ENCODE data around the gene SCG5.

Gene SCG5

GRCh38 chr15:32700501-32701150, 59.1 kb downstream of the SCG5 start:
- Histone ChIP-seq H3K4me3 (ENCODE audit: low read depth in 1 of 2, low read length in 1 of 2) (no peak overlapping the region), H3K27me3 (peaks cover 26% of the 10 kb centered on the region), H3K27ac (no peak overlapping the region), H3K9me3 (no peaks in the 10 kb centered on the region), H3K36me3 (no peaks in the 10 kb centered on the region), H3K4me1 (ENCODE audit: control insufficient read depth in 1 of 2, insufficient read depth in 1 of 2, low read depth in 1 of 2, low read length in 1 of 2) (no peaks in the 10 kb centered on the region)
- no peak for TF ChIP-seq CTCF (IDR thresholded peaks at IDR 0.05)

GRCh38 chr15:32701863-32702262, 60.4 kb downstream of the SCG5 start:
- peaks cover 26% of the 10 kb centered on the region for H3K27me3 ChIP-seq
- no peaks in the 10 kb centered on the region for H3K36me3 ChIP-seq
- H3K4me1 ChIP-seq (ENCODE audit: control insufficient read depth in 1 of 2, insufficient read depth in 1 of 2, low read depth in 1 of 2, low read length in 1 of 2), result no peaks in the 10 kb centered on the region
- TF ChIP-seq CTCF (IDR thresholded peaks at IDR 0.05), result no peak
- no peak overlapping the region for H3K4me3 ChIP-seq (ENCODE audit: low read depth in 1 of 2, low read length in 1 of 2)
- H3K27ac ChIP-seq, result no peak overlapping the region
- H3K9me3 ChIP-seq, result no peaks in the 10 kb centered on the region

GRCh38 chr15:32704395-32704981, 63.0 kb downstream of the SCG5 start:
- no peak for TF ChIP-seq CTCF (IDR thresholded peaks at IDR 0.05)

GRCh38 chr15:32705446-32705845, 63.9 kb downstream of the SCG5 start:
- H3K36me3 ChIP-seq, result no peaks in the 10 kb centered on the region
- no peak overlapping the region for H3K4me3 ChIP-seq (ENCODE audit: low read depth in 1 of 2, low read length in 1 of 2)
- TF ChIP-seq CTCF (IDR thresholded peaks at IDR 0.05), result no peak
- H3K9me3 ChIP-seq, result no peaks in the 10 kb centered on the region
- H3K27ac ChIP-seq, result no peak overlapping the region
- H3K27me3 ChIP-seq, result peaks cover 37% of the 10 kb centered on the region
- peaks cover 4 to 14% of the 10 kb centered on the region in 2 experiments for H3K4me1 ChIP-seq (ENCODE audit: control insufficient read depth in 1 of 2, insufficient read depth in 1 of 2, low read depth in 1 of 2, low read length in 1 of 2)

More at GRCh38 chr15:32704395-32704981, 63.0 kb downstream of the SCG5 start:
- peaks cover 4 to 14% of the 10 kb centered on the region in 2 experiments for H3K4me1 ChIP-seq (ENCODE audit: control insufficient read depth in 1 of 2, insufficient read depth in 1 of 2, low read depth in 1 of 2, low read length in 1 of 2)
- no peak overlapping the region for H3K4me3 ChIP-seq (ENCODE audit: low read depth in 1 of 2, low read length in 1 of 2)
- no peaks in the 10 kb centered on the region for H3K9me3 ChIP-seq
- H3K27ac ChIP-seq, result no peak overlapping the region
- peaks cover 29% of the 10 kb centered on the region for H3K27me3 ChIP-seq
- no peaks in the 10 kb centered on the region for H3K36me3 ChIP-seq

GRCh38 chr15:32706704-32707103, 65.2 kb downstream of the SCG5 start:
- no peaks in the 10 kb centered on the region for H3K36me3 ChIP-seq
- peaks cover 47% of the 10 kb centered on the region for H3K27me3 ChIP-seq
- H3K4me3 ChIP-seq (ENCODE audit: low read depth in 1 of 2, low read length in 1 of 2), result no peak overlapping the region
- TF ChIP-seq CTCF (IDR thresholded peaks at IDR 0.05), result no peak
- peaks cover 4 to 14% of the 10 kb centered on the region in 2 experiments for H3K4me1 ChIP-seq (ENCODE audit: control insufficient read depth in 1 of 2, insufficient read depth in 1 of 2, low read depth in 1 of 2, low read length in 1 of 2)
- no peaks in the 10 kb centered on the region for H3K9me3 ChIP-seq
- no peak overlapping the region for H3K27ac ChIP-seq
